ENCODE results near the gene PRIMA1. TPM values are rescaled to one million over a fixed set of nuclear protein-coding genes. Genes with fewer than 3 reads are reported as not detected.

Gene PRIMA1
- total and polyA plus RNA-seq, 2 donors (not counting 1 experiment from before 2014, with no cell fraction given): not detected

GRCh38 chr14:93733231-93733630 lies 55.1 kb downstream of the PRIMA1 start:
- no peak for TF ChIP-seq CTCF (IDR thresholded peaks at IDR 0.05)
- TF ChIP-seq EZH2 (IDR thresholded peaks at IDR 0.05; ENCODE audit: borderline replicate concordance, insufficient read depth, low read depth, low read length, poor library complexity, severe bottlenecking): no peak
- Histone ChIP-seq H3K4me1 (ENCODE audit: control insufficient read depth in 2 of 2, insufficient read depth in 2 of 2, low read length in 2 of 2) (no peaks in the 10 kb centered on the region), H3K79me2 (ENCODE audit: control insufficient read depth, insufficient read depth, low read length) (no peaks in the 10 kb centered on the region), H3K27ac (ENCODE audit: low read length in 2 of 2) (no peak overlapping the region), H3K9me3 (ENCODE audit: control extremely low read depth in 1 of 3, control insufficient read depth in 2 of 3, insufficient read depth in 1 of 3, low read length in 2 of 3) (peaks cover 0 to 4% (median 0%) of the 10 kb centered on the region in 3 donors), H3K27me3 (replicated peaks in 1 of 4; ENCODE audit: control extremely low read depth in 1 of 4, control insufficient read depth in 3 of 4, insufficient read depth in 4 of 4, low read length in 3 of 4) (no peaks in the 10 kb centered on the region), H3K36me3 (replicated peaks in 1 of 2; ENCODE audit: control extremely low read depth in 1 of 2, control insufficient read depth in 1 of 2, extremely low read depth in 1 of 2, insufficient read depth in 2 of 2, low read length in 1 of 2) (no peaks in the 10 kb centered on the region), H2AFZ (ENCODE audit: insufficient read depth, low read depth, low read length, poor library complexity, severe bottlenecking) (no peak overlapping the region), H3K9ac (ENCODE audit: low read length) (no peak overlapping the region), H3K4me2 (replicated peaks; ENCODE audit: low read depth, low read length, poor library complexity, severe bottlenecking) (no peak overlapping the region), H4K20me1 (ENCODE audit: control insufficient read depth, insufficient read depth, low read length, poor library complexity, severe bottlenecking) (no peaks in the 10 kb centered on the region), H3K4me3 (ENCODE audit: control extremely low read depth in 1 of 5, extremely low read depth in 1 of 5, insufficient read depth in 1 of 5, low read depth in 2 of 5, low read length in 4 of 5) (no peak overlapping the region)
- no peaks in the 10 kb centered on the region for H3K4me1 Mint-ChIP-seq
- H3K9me3 Mint-ChIP-seq (ENCODE audit: insufficient read depth): no peaks in the 10 kb centered on the region
- H3K27me3 Mint-ChIP-seq: peaks cover 19% of the 10 kb centered on the region
- 82% methylated on average over 9 of the region's 11 CpGs for WGBS (ENCODE audit: insufficient coverage)
- CTCF ChIA-PET: no interaction called here
- intact Hi-C loops (cut with micrococcal nuclease): no loop called here
- ATAC-seq (ENCODE audit: low read depth) (no peak), DNase-seq (no peak)
- H3K4me3 Mint-ChIP-seq: no peak overlapping the region
- no peak overlapping the region for H3K27ac Mint-ChIP-seq
- POLR2A ChIA-PET: no interaction called here

DNA sequence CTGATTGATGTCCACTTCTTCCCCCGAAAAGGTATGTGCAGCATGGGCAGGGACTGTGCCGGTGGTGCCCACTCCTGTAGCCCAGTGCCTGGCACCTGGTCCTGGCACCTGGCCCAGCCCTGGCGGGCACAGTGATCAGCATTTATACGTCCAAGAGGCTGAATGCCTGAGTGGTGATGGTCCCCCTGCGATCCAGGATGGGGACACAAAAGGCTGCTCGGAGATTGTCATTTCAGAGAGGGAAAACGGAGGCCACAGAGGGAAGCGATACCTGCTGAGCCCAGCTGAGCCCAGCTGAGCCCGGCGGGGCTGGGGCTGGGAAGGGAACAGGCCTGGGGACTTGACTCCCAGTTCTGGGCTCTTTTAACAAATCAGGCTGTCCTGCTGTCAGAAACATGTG lies 55.8 kb downstream of the PRIMA1 start:
- ChIA-PET CTCF (no interaction called here), POLR2A (no interaction called here)
- Mint-ChIP-seq H3K9me3 (ENCODE audit: insufficient read depth) (no peaks in the 10 kb centered on the region), H3K4me3 (no peak overlapping the region), H3K27ac (no peak overlapping the region), H3K27me3 (peaks cover 17% of the 10 kb centered on the region), H3K4me1 (no peaks in the 10 kb centered on the region)
- no peaks in the 10 kb centered on the region for H3K36me3 ChIP-seq (replicated peaks in 1 of 2; ENCODE audit: control extremely low read depth in 1 of 2, control insufficient read depth in 1 of 2, extremely low read depth in 1 of 2, insufficient read depth in 2 of 2, low read length in 1 of 2)
- peaks cover 0 to 4% (median 0%) of the 10 kb centered on the region in 3 donors for H3K9me3 ChIP-seq (ENCODE audit: control extremely low read depth in 1 of 3, control insufficient read depth in 2 of 3, insufficient read depth in 1 of 3, low read length in 2 of 3)
- no peaks in the 10 kb centered on the region for H3K79me2 ChIP-seq (ENCODE audit: control insufficient read depth, insufficient read depth, low read length)
- H4K20me1 ChIP-seq (ENCODE audit: control insufficient read depth, insufficient read depth, low read length, poor library complexity, severe bottlenecking): no peaks in the 10 kb centered on the region
- no peak overlapping the region for H3K9ac ChIP-seq (ENCODE audit: low read length)
- H2AFZ ChIP-seq (ENCODE audit: insufficient read depth, low read depth, low read length, poor library complexity, severe bottlenecking): no peak overlapping the region
- no peak overlapping the region for H3K4me3 ChIP-seq (ENCODE audit: control extremely low read depth in 1 of 5, extremely low read depth in 1 of 5, insufficient read depth in 1 of 5, low read depth in 2 of 5, low read length in 4 of 5)
- H3K27ac ChIP-seq (ENCODE audit: low read length in 2 of 2): no peak overlapping the region
- H3K27me3 ChIP-seq (replicated peaks in 1 of 4; ENCODE audit: control extremely low read depth in 1 of 4, control insufficient read depth in 3 of 4, insufficient read depth in 4 of 4, low read length in 3 of 4): no peaks in the 10 kb centered on the region
- no peaks in the 10 kb centered on the region for H3K4me1 ChIP-seq (ENCODE audit: control insufficient read depth in 2 of 2, insufficient read depth in 2 of 2, low read length in 2 of 2)
- WGBS (ENCODE audit: insufficient coverage): 94% methylated on average over 10 of the region's 10 CpGs
- H3K4me2 ChIP-seq (replicated peaks; ENCODE audit: low read depth, low read length, poor library complexity, severe bottlenecking): no peak overlapping the region
- no peak for DNase-seq
- intact Hi-C loops (cut with micrococcal nuclease): no loop called here
- TF ChIP-seq EZH2 (IDR thresholded peaks at IDR 0.05; ENCODE audit: borderline replicate concordance, insufficient read depth, low read depth, low read length, poor library complexity, severe bottlenecking) (no peak), CTCF (IDR thresholded peaks at IDR 0.05) (no peak)
- ATAC-seq (ENCODE audit: low read depth): no peak
